HEK293 (cell line): Measurements from ENCODE around the gene LCMT2.

ENCODE experiments used
- CTCF ChIA-PET: fragments of 350-600 bp; formaldehyde crosslinking; extraction: SDS; loops from one replicate; lab custom pipeline; 2021; ENCODE audit warnings: antibody characterized with exemption; lab: Yijun Ruan, JAX
- POLR2A ChIA-PET: fragments of 300-600 bp; formaldehyde crosslinking; extraction: SDS; loops from one replicate; lab custom pipeline; 2020; ENCODE audit warnings: antibody characterized with exemption, inconsistent platforms; lab: Yijun Ruan, JAX
- H3K27ac ChIP-seq: fragments of 200-500 bp; sonication (Bioruptor generic); 2 replicates; pipeline ENCODE4 v1.5.1; 2014; ENCODE audit warnings: low read depth, low read length, control low read depth, inconsistent platforms; ENCODE audit errors: extremely low read depth
- H3K36me3 ChIP-seq, 2 experiments: fragments of 200-500 bp in 1 of 2; sonication (Bioruptor generic) in 1 of 2; 1 replicate in 1 of 2; 2 replicates in 1 of 2; pipeline ENCODE4 v1.5.1; 2014 to 2017; ENCODE audit warnings: inconsistent platforms in 2 of 2, low read length in 2 of 2; ENCODE audit not compliant: control insufficient read depth in 2 of 2, insufficient read depth in 1 of 2
- H3K4me1 ChIP-seq: fragments of 200-500 bp; sonication (Bioruptor generic); 2 replicates; pipeline ENCODE4 v1.5.1; 2014; ENCODE audit warnings: mild to moderate bottlenecking, low read length, inconsistent platforms; ENCODE audit not compliant: control insufficient read depth, insufficient read depth
- H3K4me3 ChIP-seq: 2 replicates; pipeline ENCODE4 v1.5.1; 2011; ENCODE audit warnings: low read depth, mild to moderate bottlenecking, control low read depth, low read length, moderate library complexity
- H3K9me3 ChIP-seq: fragments of 200-500 bp; sonication (Bioruptor generic); 2 replicates; pipeline ENCODE4 v1.5.1; 2014; ENCODE audit warnings: low read depth, low read length, inconsistent platforms; ENCODE audit not compliant: control insufficient read depth, insufficient read depth
- KLF8 ChIP-seq: fragments of 450-650 bp; formaldehyde crosslinking; IDR thresholded peaks from 2 replicates; pipeline ENCODE4 v1.5.1; 2016; ENCODE audit warnings: missing biosample characterization, missing genetic modification characterization
- OSR2 ChIP-seq: fragments of 450-650 bp; formaldehyde crosslinking; IDR thresholded peaks from 2 replicates; pipeline ENCODE4 v1.5.1; 2016; ENCODE audit warnings: missing biosample characterization, missing genetic modification characterization
- RBAK ChIP-seq: fragments of 450-650 bp; formaldehyde crosslinking; IDR thresholded peaks from 2 replicates; pipeline ENCODE4 v1.5.1; 2016; ENCODE audit warnings: missing biosample characterization, missing genetic modification characterization
- SP3 ChIP-seq: fragments of 450-650 bp; formaldehyde crosslinking; IDR thresholded peaks from 2 replicates; pipeline ENCODE4 v1.5.1; 2016; ENCODE audit warnings: missing biosample characterization, missing genetic modification characterization
- WT1 ChIP-seq: fragments of 450-650 bp; formaldehyde crosslinking; IDR thresholded peaks from 2 replicates; pipeline ENCODE4 v1.5.1; 2016; ENCODE audit warnings: missing biosample characterization, missing genetic modification characterization
- ZBTB21 ChIP-seq: fragments of 450-650 bp; formaldehyde crosslinking; IDR thresholded peaks from 2 replicates; pipeline ENCODE4 v1.5.1; 2017; ENCODE audit warnings: missing biosample characterization, missing genetic modification characterization
- ZNF140 ChIP-seq: fragments of 450-650 bp; formaldehyde crosslinking; IDR thresholded peaks from 2 replicates; pipeline ENCODE4 v1.5.1; 2016; ENCODE audit warnings: missing biosample characterization, missing genetic modification characterization
- ZNF23 ChIP-seq: fragments of 450-650 bp; formaldehyde crosslinking; IDR thresholded peaks from 2 replicates; pipeline ENCODE4 v1.5.1; 2016; ENCODE audit warnings: missing biosample characterization, missing genetic modification characterization, borderline replicate concordance
- ZNF324 ChIP-seq: fragments of 450-650 bp; formaldehyde crosslinking; IDR thresholded peaks from 2 replicates; pipeline ENCODE4 v1.5.1; 2016; ENCODE audit warnings: missing biosample characterization, missing genetic modification characterization
- ZNF341 ChIP-seq: fragments of 450-650 bp; formaldehyde crosslinking; IDR thresholded peaks from 2 replicates; pipeline ENCODE4; 2016; ENCODE audit warnings: low read depth, missing biosample characterization, missing genetic modification characterization
- ZNF354C ChIP-seq: fragments of 450-650 bp; formaldehyde crosslinking; IDR thresholded peaks from 2 replicates; pipeline ENCODE4 v1.5.1; 2016; ENCODE audit warnings: missing biosample characterization, missing genetic modification characterization, low read depth, borderline replicate concordance
- ZNF366 ChIP-seq: fragments of 450-650 bp; formaldehyde crosslinking; conservative IDR thresholded peaks from 2 replicates; pipeline ENCODE4 v1.5.1; 2016; ENCODE audit warnings: missing biosample characterization, missing genetic modification characterization
- ZNF514 ChIP-seq: fragments of 450-650 bp; formaldehyde crosslinking; IDR thresholded peaks from 2 replicates; pipeline ENCODE4 v1.5.1; 2016; ENCODE audit warnings: missing biosample characterization, missing genetic modification characterization
- ZNF596 ChIP-seq: fragments of 450-650 bp; IDR thresholded peaks from 2 replicates; pipeline ENCODE4 v1.5.0; 2018; ENCODE audit warnings: missing biosample characterization, mild to moderate bottlenecking, missing genetic modification characterization, moderate library complexity
- ZNF776 ChIP-seq: fragments of 450-650 bp; formaldehyde crosslinking; IDR thresholded peaks from 2 replicates; pipeline ENCODE4 v1.5.0; 2017; ENCODE audit warnings: missing biosample characterization, missing genetic modification characterization, borderline replicate concordance
- ZNF791 ChIP-seq: fragments of 450-650 bp; formaldehyde crosslinking; IDR thresholded peaks from 2 replicates; pipeline ENCODE4 v1.5.1; 2016; ENCODE audit warnings: missing biosample characterization, missing genetic modification characterization
- TF ChIP-seq, protein P1 (sequence below): fragments of 450-650 bp; formaldehyde crosslinking; IDR thresholded peaks from 2 replicates; pipeline ENCODE4 v1.5.1; 2017; ENCODE audit warnings: missing biosample characterization, missing genetic modification characterization
- TF ChIP-seq, protein P2 (sequence below): IDR thresholded peaks from 2 replicates; pipeline ENCODE4 v1.6.1; 2011; ENCODE audit warnings: mild to moderate bottlenecking, low read depth, low read length, borderline replicate concordance

LCMT2 gene

DNA sequence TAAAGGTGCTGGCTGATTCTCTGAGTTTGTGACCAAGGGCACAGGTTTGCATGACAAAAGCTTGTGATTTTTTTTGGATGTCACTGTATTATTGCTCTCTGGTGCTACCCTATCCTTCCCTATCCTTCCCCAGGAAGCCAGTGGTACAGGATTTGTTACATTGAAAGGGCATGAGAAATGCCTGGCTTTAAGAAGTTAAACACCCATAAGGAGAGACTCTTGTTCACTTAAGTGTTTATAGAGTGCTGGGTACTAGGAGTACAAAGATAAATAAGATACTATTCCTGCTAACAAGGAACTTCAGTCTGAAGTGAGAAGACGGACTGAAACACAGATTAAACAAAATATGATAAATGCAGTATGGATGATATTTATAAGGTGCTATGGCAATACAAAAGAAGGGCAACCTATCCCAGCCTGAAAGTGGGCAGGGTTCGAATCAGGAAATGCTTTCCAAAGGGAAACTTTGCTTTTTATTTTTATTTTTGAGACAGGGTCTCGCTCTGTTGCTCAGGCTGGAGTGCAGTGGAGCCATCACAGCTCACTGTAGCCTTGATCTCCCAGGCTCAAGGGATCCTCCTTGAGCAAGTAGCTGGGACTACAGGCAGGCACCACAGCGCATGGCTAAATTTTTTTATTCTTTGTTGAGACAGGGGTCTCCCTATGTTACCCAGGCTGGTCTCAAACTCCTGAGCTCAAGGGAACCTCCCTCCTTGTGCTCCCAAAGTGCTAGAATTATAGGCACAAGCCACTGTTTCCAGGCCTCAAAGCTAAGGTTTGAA is 11.2 kb downstream of the LCMT2 start (continued):
- no peak for TF ChIP-seq ZBTB21 (tag by site-specific recombination)
- TF ChIP-seq, protein P1, sequence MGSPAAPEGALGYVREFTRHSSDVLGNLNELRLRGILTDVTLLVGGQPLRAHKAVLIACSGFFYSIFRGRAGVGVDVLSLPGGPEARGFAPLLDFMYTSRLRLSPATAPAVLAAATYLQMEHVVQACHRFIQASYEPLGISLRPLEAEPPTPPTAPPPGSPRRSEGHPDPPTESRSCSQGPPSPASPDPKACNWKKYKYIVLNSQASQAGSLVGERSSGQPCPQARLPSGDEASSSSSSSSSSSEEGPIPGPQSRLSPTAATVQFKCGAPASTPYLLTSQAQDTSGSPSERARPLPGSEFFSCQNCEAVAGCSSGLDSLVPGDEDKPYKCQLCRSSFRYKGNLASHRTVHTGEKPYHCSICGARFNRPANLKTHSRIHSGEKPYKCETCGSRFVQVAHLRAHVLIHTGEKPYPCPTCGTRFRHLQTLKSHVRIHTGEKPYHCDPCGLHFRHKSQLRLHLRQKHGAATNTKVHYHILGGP = no peak
- TF ChIP-seq, all 188 proteins: peak for 0

DNA sequence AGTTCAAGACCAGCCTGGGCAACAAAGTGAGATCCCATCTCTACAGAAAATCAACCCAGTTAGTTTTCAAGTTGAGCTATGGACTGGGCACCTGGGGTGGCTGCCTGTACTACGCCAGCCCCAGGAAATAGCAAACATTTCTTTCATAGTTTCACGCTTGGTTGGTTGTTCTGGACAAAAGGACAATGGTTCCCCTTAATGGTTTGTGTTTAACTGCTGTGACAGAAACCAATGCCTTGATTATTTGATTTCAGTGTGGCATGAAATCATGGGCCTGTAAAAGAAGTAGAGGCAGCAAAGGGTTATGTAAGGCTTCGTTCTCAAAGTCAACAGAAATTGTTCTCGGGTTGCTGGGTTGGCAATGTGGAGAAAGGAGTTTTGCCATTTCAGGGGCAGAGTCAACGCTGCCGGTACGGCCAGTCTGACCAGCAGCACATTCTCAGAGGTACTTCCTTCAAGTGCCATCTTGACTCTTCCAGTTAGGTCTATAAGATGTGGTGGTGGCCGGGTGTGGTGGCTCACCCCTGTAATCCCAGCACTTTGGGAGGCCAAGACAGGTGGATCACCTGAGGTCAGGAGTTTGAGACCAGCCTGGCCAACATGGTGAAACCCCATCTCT is 12.7 kb downstream of the LCMT2 start:
- ChIA-PET POLR2A (no interaction called here), CTCF (no interaction called here)
- H3K36me3 ChIP-seq = no peaks in the 10 kb centered on the region
- no peak overlapping the region for H3K4me3 ChIP-seq
- H3K9me3 ChIP-seq = no peaks in the 10 kb centered on the region
- no peaks in the 10 kb centered on the region for H3K4me1 ChIP-seq
- TF ChIP-seq RBAK (tag by site-specific recombination) (no peak), WT1 (tag by site-specific recombination) (no peak), ZNF140 (tag by site-specific recombination) (no peak), ZNF776 (no peak)
- no peak overlapping the region for H3K27ac ChIP-seq

DNA sequence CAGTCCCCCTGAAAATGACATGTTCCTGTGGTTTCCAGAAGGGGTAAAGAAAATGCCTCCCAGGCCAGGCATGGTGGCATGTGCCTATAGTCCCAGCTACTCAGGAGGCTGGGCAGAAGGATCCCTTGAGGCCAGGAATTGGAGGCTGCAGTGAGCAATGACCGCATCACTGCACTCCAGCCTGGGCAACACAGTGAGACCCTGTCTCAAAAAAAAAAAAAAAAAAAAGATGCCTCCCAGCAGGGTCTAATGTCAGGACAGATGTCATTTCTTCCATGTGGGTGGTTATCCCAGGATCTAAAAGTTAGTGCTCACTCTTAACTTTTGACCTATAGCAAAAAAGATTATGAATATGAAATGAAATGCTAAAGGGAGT is 13.4 kb downstream of the LCMT2 start:
- POLR2A ChIA-PET = no interaction called here
- no peak overlapping the region for H3K27ac ChIP-seq
- no peak overlapping the region for H3K4me3 ChIP-seq
- H3K4me1 ChIP-seq = no peaks in the 10 kb centered on the region
- no peaks in the 10 kb centered on the region for H3K36me3 ChIP-seq
- H3K9me3 ChIP-seq = no peaks in the 10 kb centered on the region
- no peak for TF ChIP-seq ZNF354C
- no peak for TF ChIP-seq ZNF341
- no peak for TF ChIP-seq ZNF514
- no peak for TF ChIP-seq ZNF366
- TF ChIP-seq KLF8 (tag by site-specific recombination) = no peak
- no peak for TF ChIP-seq SP3 (tag by site-specific recombination)
- no peak for TF ChIP-seq ZNF791 (tag by site-specific recombination)
- TF ChIP-seq ZNF324 (tag by site-specific recombination) = no peak
- TF ChIP-seq, protein P2, sequence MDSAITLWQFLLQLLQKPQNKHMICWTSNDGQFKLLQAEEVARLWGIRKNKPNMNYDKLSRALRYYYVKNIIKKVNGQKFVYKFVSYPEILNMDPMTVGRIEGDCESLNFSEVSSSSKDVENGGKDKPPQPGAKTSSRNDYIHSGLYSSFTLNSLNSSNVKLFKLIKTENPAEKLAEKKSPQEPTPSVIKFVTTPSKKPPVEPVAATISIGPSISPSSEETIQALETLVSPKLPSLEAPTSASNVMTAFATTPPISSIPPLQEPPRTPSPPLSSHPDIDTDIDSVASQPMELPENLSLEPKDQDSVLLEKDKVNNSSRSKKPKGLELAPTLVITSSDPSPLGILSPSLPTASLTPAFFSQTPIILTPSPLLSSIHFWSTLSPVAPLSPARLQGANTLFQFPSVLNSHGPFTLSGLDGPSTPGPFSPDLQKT = no peak
- TF ChIP-seq OSR2 (tag by site-specific recombination) = no peak
- no peak for TF ChIP-seq ZNF596 (tag by site-specific recombination)
- no peak for TF ChIP-seq ZNF23 (tag by site-specific recombination)
- TF ChIP-seq, all 188 proteins: peak for 0
- CTCF ChIA-PET = interaction anchor here (0.6 kb wide), 1 partner anchor 613 kb away, joined by 3 read pairs; no protein-coding TSS in a partner anchor
